K562 (cell line): ENCODE results near the gene TLN1. TPM values are rescaled to one million over a fixed set of nuclear protein-coding genes. Genes with fewer than 3 reads are reported as not detected.

ENCODE experiments used
- ATAC-seq: fragments of 200-7000 bp; cut with Tn5 transposase; 3 replicates; pipeline ENCODE4 v1.9.1; 2020; ENCODE audit warnings: moderate library complexity
- BruUV-seq: library from RNA; stranded (reverse); fragments of 400-500 nt; replicated peaks from 2 replicates; lab custom pipeline; 2021; lab: Mats Ljungman, UMichigan
- CTCF ChIA-PET: fragments of 300-600 bp; formaldehyde crosslinking; extraction: SDS; loops from one replicate; lab custom pipeline; 2021; ENCODE audit warnings: low intra/inter-chr PET ratio; lab: Yijun Ruan, JAX
- POLR2A ChIA-PET: fragments of 300-600, 350-650 bp; sonication (Branson Sonifier 250); formaldehyde crosslinking; extraction: SDS; loops from one replicate; lab custom pipeline; 2021; ENCODE audit warnings: antibody characterized with exemption, inconsistent platforms; lab: Yijun Ruan, JAX
- DNase-seq, 4 experiments: peaks; one replicate each; pipeline versions ENCODE4 v3.0.0 to v3.0.0-alpha.2; 2011 to 2018; ENCODE audit warnings: low spot score in 3 of 4, mixed read lengths in 3 of 4; ENCODE audit errors: extremely low read depth in 1 of 4
- FAIRE-seq: peaks from 2 replicates; lab custom pipeline; 2011; peaks lifted over from hg19 to GRCh38; lab: Jason Lieb, UNC
- H2AFZ ChIP-seq: 2 replicates; pipeline ENCODE4 v1.6.0; 2011; ENCODE audit warnings: low read depth, low read length, control low read depth, inconsistent platforms
- H3K27ac ChIP-seq: fragments of 200-600 bp; 3 replicates; pipeline ENCODE4 v1.8.0; 2011; ENCODE audit warnings: low read depth, mild to moderate bottlenecking, control low read depth, inconsistent platforms, low read length, moderate library complexity, mixed read lengths; ENCODE audit errors: extremely low read depth
- H3K27me3 ChIP-seq, 2 experiments: fragments of 300-600 bp in 1 of 2; 2 replicates in 1 of 2; 3 replicates in 1 of 2; pipeline versions ENCODE4 v1.6.0 to v1.8.0; 2011; ENCODE audit warnings: inconsistent platforms in 2 of 2, low read length in 2 of 2, mild to moderate bottlenecking in 1 of 2, mixed read lengths in 1 of 2, moderate library complexity in 1 of 2; ENCODE audit not compliant: control insufficient read depth in 2 of 2, insufficient read depth in 2 of 2
- H3K36me3 ChIP-seq: fragments of 300-600 bp; 3 replicates; pipeline ENCODE4 v1.8.0; 2011; ENCODE audit warnings: mild to moderate bottlenecking, low read length, inconsistent platforms; ENCODE audit not compliant: control insufficient read depth, insufficient read depth
- H3K4me1 ChIP-seq, 2 experiments: fragments of 200-600 bp in 1 of 2; replicated peaks in 1 of 2; 2 replicates in 1 of 2; 3 replicates in 1 of 2; pipeline versions ENCODE4 v1.5.1 to v1.8.0; 2011; ENCODE audit warnings: inconsistent platforms in 2 of 2, low read length in 2 of 2, mild to moderate bottlenecking in 1 of 2, mixed read lengths in 1 of 2, moderate library complexity in 1 of 2; ENCODE audit not compliant: control insufficient read depth in 2 of 2, insufficient read depth in 2 of 2
- H3K4me2 ChIP-seq: 2 replicates; pipeline ENCODE4 v1.6.1; 2011; ENCODE audit warnings: low read length, control low read depth, inconsistent platforms, mixed read lengths; ENCODE audit not compliant: insufficient read depth
- H3K4me3 ChIP-seq: fragments of 200-600 bp; sonication (generic), shearing (Covaris generic); 2 replicates; pipeline ENCODE4 v1.5.1; 2016; ENCODE audit warnings: control low read depth, inconsistent platforms
- H3K79me2 ChIP-seq: fragments of 200-600 bp; 3 replicates; pipeline ENCODE4 v1.8.0; 2011; ENCODE audit warnings: low read length, inconsistent platforms; ENCODE audit not compliant: control insufficient read depth, insufficient read depth
- H3K9ac ChIP-seq, 2 experiments: 2 replicates each; pipeline versions ENCODE4 v1.6.0 to v1.6.1; 2011; ENCODE audit warnings: low read depth in 2 of 2, low read length in 2 of 2, control low read depth in 1 of 2, inconsistent platforms in 1 of 2, mild to moderate bottlenecking in 1 of 2, mixed read lengths in 1 of 2; ENCODE audit not compliant: insufficient read depth in 1 of 2
- H3K9me1 ChIP-seq: one replicate; pipeline ENCODE4 v1.6.0; 2011; ENCODE audit warnings: inconsistent platforms, mild to moderate bottlenecking, low read length, moderate library complexity; ENCODE audit not compliant: control insufficient read depth, insufficient read depth
- H3K9me3 ChIP-seq: replicated peaks from 2 replicates; pipeline ENCODE4 v1.5.1; 2011; ENCODE audit warnings: low read depth, low read length, inconsistent platforms; ENCODE audit not compliant: control insufficient read depth, insufficient read depth
- H4K20me1 ChIP-seq: replicated peaks from 2 replicates; pipeline ENCODE4 v1.6.1; 2011; ENCODE audit warnings: low read length, inconsistent platforms, mixed read lengths; ENCODE audit not compliant: control insufficient read depth, insufficient read depth
- ATF7 ChIP-seq: fragments of 450-650 bp; IDR thresholded peaks from 2 replicates; pipeline ENCODE4 v1.7.1; 2014; ENCODE audit warnings: mild to moderate bottlenecking, moderate library complexity
- CTBP1 ChIP-seq: fragments of 450-650 bp; IDR thresholded peaks from 2 replicates; pipeline ENCODE4 v1.6.1; 2016; ENCODE audit warnings: borderline replicate concordance
- GATA2 ChIP-seq: sonication (generic); formaldehyde crosslinking; IDR thresholded peaks from 2 replicates; pipeline ENCODE4 v1.4.0; 2020; ENCODE audit warnings: mild to moderate bottlenecking, missing genetic modification reagents
- POLR2AphosphoS2 ChIP-seq: IDR thresholded peaks from 2 replicates; pipeline ENCODE4 v1.6.1; 2012; ENCODE audit warnings: low read length, improper control_type of control experiment
- RAD21 ChIP-seq, 2 experiments: fragments of 250-450 bp in 1 of 2; fragments of 450-650 bp in 1 of 2; sonication (Bioruptor Pico) in 1 of 2; formaldehyde crosslinking in 1 of 2; IDR thresholded peaks in 1 of 2; conservative IDR thresholded peaks in 1 of 2; 2 replicates each; pipeline versions ENCODE4 v1.4.0 to v1.8.0; 2020 to 2022; ENCODE audit warnings: mild to moderate bottlenecking in 2 of 2, moderate library complexity in 1 of 2
- RCOR1 ChIP-seq, 2 experiments: IDR thresholded peaks; 2 replicates each; pipeline ENCODE4 v1.6.1; 2012; ENCODE audit warnings: low read depth in 2 of 2, low read length in 2 of 2, borderline replicate concordance in 1 of 2, improper control_type of control experiment in 1 of 2
- SMC3 ChIP-seq: conservative IDR thresholded peaks from 2 replicates; pipeline ENCODE4 v1.6.1; 2011; ENCODE audit warnings: low read depth, low read length, improper control_type of control experiment; ENCODE audit not compliant: insufficient read depth
- TCF3 ChIP-seq: sonication (generic); formaldehyde crosslinking; IDR thresholded peaks from 2 replicates; pipeline ENCODE4 v1.4.0; 2020; ENCODE audit warnings: mild to moderate bottlenecking, missing genetic modification reagents
- TCFL5 ChIP-seq: fragments of 250-450 bp; sonication (Bioruptor Pico); conservative IDR thresholded peaks from 2 replicates; pipeline ENCODE4 v1.6.1; 2021; ENCODE audit warnings: mild to moderate bottlenecking, moderate library complexity, matching md5 sums
- ZFP36 ChIP-seq: fragments of 150-350 bp; IDR thresholded peaks from 2 replicates; pipeline ENCODE4 v1.6.1; 2018; ENCODE audit warnings: low read length, low read depth; ENCODE audit not compliant: partially characterized antibody
- ZFPM2 ChIP-seq: fragments of 250-450 bp; sonication (Bioruptor Pico); IDR thresholded peaks from 2 replicates; pipeline ENCODE4 v1.5.1; 2022; ENCODE audit warnings: mild to moderate bottlenecking
- ZNF140 ChIP-seq: fragments of 250-450 bp; sonication (Bioruptor Pico); IDR thresholded peaks from 2 replicates; pipeline ENCODE4 v1.8.0; 2021; ENCODE audit warnings: moderate library complexity, mild to moderate bottlenecking, inconsistent platforms
- ZNF316 ChIP-seq: fragments of 450-650 bp; IDR thresholded peaks from 2 replicates; pipeline ENCODE4 v1.6.1; 2016
- ZNF324 ChIP-seq: fragments of 250-450 bp; sonication (Bioruptor Pico); IDR thresholded peaks from 2 replicates; pipeline ENCODE4 v1.4.0; 2020; ENCODE audit warnings: mild to moderate bottlenecking
- ZNF354B ChIP-seq: fragments of 250-450 bp; sonication (Bioruptor Pico); IDR thresholded peaks from 2 replicates; pipeline ENCODE4 v1.4.0; 2020
- WGBS: fragments of 100-300 bp; shearing (Covaris generic); methylation state at CpG from one replicate; pipeline ENCODE4 v1.1.6; 2016; ENCODE audit warnings: low coverage, mixed read lengths; ENCODE audit not compliant: insufficient coverage; ENCODE audit errors: missing lambda C conversion rate; 5-methylcytosine and 5-hydroxymethylcytosine counted together
- in situ Hi-C: fragments of 300-500 bp; cut with MboI; formaldehyde crosslinking; loops from 4 replicates; pipeline ENCODE4 v1.15.0; 2018; ENCODE audit warnings: inconsistent platforms, mixed read lengths
- intact Hi-C: fragments of 100-400 bp; cut with micrococcal nuclease; formaldehyde crosslinking; loops from 2 replicates; pipeline ENCODE4 v1.14.2; 2022
- polyA plus RNA-seq, 8 experiments: library from polyadenylated mRNA; depleted of rRNA in 4 of 8; stranded (reverse) in 5 of 8; unstranded in 3 of 8; fragments of >200 nt; fragmentation: Nextera tagmentation in 2 of 8; fragmentation: Illumina TruSeq in 1 of 8; extraction: Ambion mirVana in 2 of 8; extraction: Trizol in 1 of 8; gene quantifications; 2 replicates each; pipeline versions ENCODE4 v1.2.1 to v1.2.3, GENCODE V29; 2011 to 2014; ENCODE audit warnings: inconsistent platforms in 1 of 8, missing spikeins in 1 of 8
- total RNA-seq, 7 experiments: library from RNA; depleted of rRNA in 6 of 7; stranded (reverse); fragments of >200 nt in 6 of 7; fragmentation: Illumina TruSeq in 2 of 7; extraction: Trizol in 2 of 7; gene quantifications; 2 replicates each; pipeline versions ENCODE4 v1.2.1 to v1.2.3, GENCODE V29; 2011 to 2021; ENCODE audit warnings: low replicate concordance in 1 of 7
- TF ChIP-seq, protein P1 (sequence below), 3 experiments: IDR thresholded peaks in 2 of 3; conservative IDR thresholded peaks in 1 of 3; 2 replicates each; pipeline ENCODE4 v1.5.1; 2011 to 2012; ENCODE audit warnings: low read length in 3 of 3, mild to moderate bottlenecking in 3 of 3, control low read depth in 2 of 3, improper control_type of control experiment in 1 of 3, inconsistent platforms in 1 of 3, low read depth in 1 of 3, mixed read lengths in 1 of 3, moderate library complexity in 1 of 3; ENCODE audit not compliant: insufficient read depth in 2 of 3
- TF ChIP-seq, protein P2 (sequence below): fragments of 250-450 bp; sonication (Bioruptor Pico); IDR thresholded peaks from 2 replicates; pipeline ENCODE4 v1.5.0; 2021

The TLN1 gene
- total and polyA plus RNA-seq, 9 of the 15 experiments (the other 6 are each of a cell fraction or from before 2014, with no cell fraction given): 3.6 to 240 (median 54.8) TPM

DNA sequence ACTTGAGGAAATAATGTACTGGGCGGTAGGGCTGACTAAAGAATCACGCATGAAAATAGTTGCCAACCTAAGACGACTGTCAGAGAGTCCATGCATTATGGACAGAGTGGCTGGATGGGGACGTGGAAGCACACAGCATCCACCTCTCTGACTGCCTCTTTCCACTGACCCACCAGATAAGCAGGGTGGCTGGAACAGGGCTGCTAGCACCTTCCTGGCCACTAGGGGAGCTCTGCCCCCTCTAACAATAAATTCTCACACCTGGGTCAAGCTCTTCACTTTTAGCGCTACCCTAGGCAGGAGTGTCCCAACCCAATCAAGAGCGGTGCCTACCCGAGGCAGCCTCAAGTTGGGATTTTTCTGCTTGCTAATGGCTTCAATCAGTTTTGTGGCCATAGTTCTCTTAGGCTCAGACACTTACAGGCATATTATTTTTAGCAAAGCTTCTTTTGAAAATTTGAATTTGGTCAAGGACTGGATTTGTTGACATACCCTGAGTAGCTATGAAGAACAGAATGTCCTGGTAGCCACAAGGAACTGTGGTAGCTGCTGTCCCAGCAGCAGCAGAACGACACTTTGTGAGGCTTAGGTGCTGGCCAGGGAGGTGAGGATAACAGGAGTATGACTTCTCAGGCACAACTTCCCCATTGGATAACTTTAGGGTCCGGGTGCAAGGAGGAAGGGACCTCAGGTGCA is 35.3 kb downstream of the TLN1 start:
- ATAC-seq (peak; percentile 96), DNase-seq (peak; percentile 59 to 70 (median 69)), FAIRE-seq (peak; percentile 81)
- CTCF ChIA-PET: no interaction called here
- H3K4me1 ChIP-seq: no peaks in the 10 kb centered on the region; a peak in 3 of 5 replicates
- no peaks in the 10 kb centered on the region for H3K9me3 ChIP-seq
- H3K27me3 ChIP-seq: no peaks in the 10 kb centered on the region
- in situ Hi-C loops: no loop called here
- intact Hi-C loops: loop anchor here (2.0 to 5.0 kb wide), 2 partner anchors 32 to 39 kb away; partner anchors contain the start of genes CCDC107 and RMRP
- no TSS peak for BruUV-seq
- peaks cover 60% of the 10 kb centered on the region for H3K36me3 ChIP-seq
- H4K20me1 ChIP-seq: no peaks in the 10 kb centered on the region
- H3K27ac ChIP-seq: no peak overlapping the region
- H3K4me2 ChIP-seq: no peak overlapping the region
- H3K9ac ChIP-seq: no peak overlapping the region
- WGBS: 29% methylated on average over 9 of the region's 9 CpGs
- TF ChIP-seq ZFP36 (peak; percentile 15), ZNF140 (CRISPR knock-in tag) (no peak), RCOR1 (IDR thresholded peaks at IDR 0.05; ENCODE audit: borderline replicate concordance in 1 of 2, low read depth in 2 of 2, low read length in 2 of 2) (0 out of 4 replicates have a peak, but pooled peaks of 1 of the 2 experiments have one; percentile 21), RAD21 (CRISPR knock-in tag; conservative IDR thresholded peaks at IDR 0.05 in 1 of 2, IDR thresholded peaks at IDR 0.05 in 1 of 2) (peak in 1 of 2 experiments; percentile 40; a peak in 2 of 4 replicates), ATF7 (no peak), ZNF354B (CRISPR knock-in tag) (no peak), POLR2AphosphoS2 (peak; percentile 37; the same call in 1 of the 2 replicates), ZFPM2 (CRISPR knock-in tag) (no peak), GATA2 (CRISPR knock-in tag) (no peak), CTBP1 (peak; percentile 35; the same call in 1 of the 2 replicates), ZNF324 (CRISPR knock-in tag) (no peak), SMC3 (peak; percentile 47), TCF3 (CRISPR knock-in tag) (0 out of 2 replicates have a peak, but pooled peaks have one; percentile 6), TCFL5 (CRISPR knock-in tag) (no peak), ZNF316 (no peak)
- TF ChIP-seq, protein P1, sequence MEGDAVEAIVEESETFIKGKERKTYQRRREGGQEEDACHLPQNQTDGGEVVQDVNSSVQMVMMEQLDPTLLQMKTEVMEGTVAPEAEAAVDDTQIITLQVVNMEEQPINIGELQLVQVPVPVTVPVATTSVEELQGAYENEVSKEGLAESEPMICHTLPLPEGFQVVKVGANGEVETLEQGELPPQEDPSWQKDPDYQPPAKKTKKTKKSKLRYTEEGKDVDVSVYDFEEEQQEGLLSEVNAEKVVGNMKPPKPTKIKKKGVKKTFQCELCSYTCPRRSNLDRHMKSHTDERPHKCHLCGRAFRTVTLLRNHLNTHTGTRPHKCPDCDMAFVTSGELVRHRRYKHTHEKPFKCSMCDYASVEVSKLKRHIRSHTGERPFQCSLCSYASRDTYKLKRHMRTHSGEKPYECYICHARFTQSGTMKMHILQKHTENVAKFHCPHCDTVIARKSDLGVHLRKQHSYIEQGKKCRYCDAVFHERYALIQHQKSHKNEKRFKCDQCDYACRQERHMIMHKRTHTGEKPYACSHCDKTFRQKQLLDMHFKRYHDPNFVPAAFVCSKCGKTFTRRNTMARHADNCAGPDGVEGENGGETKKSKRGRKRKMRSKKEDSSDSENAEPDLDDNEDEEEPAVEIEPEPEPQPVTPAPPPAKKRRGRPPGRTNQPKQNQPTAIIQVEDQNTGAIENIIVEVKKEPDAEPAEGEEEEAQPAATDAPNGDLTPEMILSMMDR (IDR thresholded peaks at IDR 0.05 in 2 of 3, conservative IDR thresholded peaks at IDR 0.05 in 1 of 3; ENCODE audit: insufficient read depth in 2 of 3, low read depth in 1 of 3, low read length in 3 of 3): peak; percentile 75 to 85 (median 78)
- TF ChIP-seq, protein P2, sequence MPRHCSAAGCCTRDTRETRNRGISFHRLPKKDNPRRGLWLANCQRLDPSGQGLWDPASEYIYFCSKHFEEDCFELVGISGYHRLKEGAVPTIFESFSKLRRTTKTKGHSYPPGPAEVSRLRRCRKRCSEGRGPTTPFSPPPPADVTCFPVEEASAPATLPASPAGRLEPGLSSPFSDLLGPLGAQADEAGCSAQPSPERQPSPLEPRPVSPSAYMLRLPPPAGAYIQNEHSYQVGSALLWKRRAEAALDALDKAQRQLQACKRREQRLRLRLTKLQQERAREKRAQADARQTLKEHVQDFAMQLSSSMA (CRISPR knock-in tag): no peak
- no peak overlapping the region for H3K4me3 ChIP-seq
- H3K9me1 ChIP-seq: no peaks in the 10 kb centered on the region
- POLR2A ChIA-PET: interaction anchor here (0.5 to 1.9 kb wide), 12 partner anchors 9 to 263 kb away, joined by 3 to 8 read pairs (median 3); partner anchors contain the start of genes CCDC107, CREB3, RMRP and TLN1
- no peak overlapping the region for H2AFZ ChIP-seq
- no peaks in the 10 kb centered on the region for H3K79me2 ChIP-seq
